HL-60 (cell line): Measurements from ENCODE around the gene GNRHR.

Experiments
- DNase-seq, 2 experiments: peaks; one replicate each; pipeline ENCODE4 v3.0.0-alpha.2; 2010 to 2020; ENCODE audit warnings: low read depth in 1 of 2, low spot score in 1 of 2
- H3K27ac ChIP-seq: fragments of 250-450 bp; sonication (Bioruptor Pico); replicated peaks from 2 replicates; pipeline ENCODE4 v1.5.1; 2020; ENCODE audit warnings: mild to moderate bottlenecking, moderate library complexity
- H3K27me3 ChIP-seq: fragments of 250-450 bp; sonication (Bioruptor Pico); 2 replicates; pipeline ENCODE4 v1.5.1; 2021; ENCODE audit warnings: mild to moderate bottlenecking, moderate library complexity; ENCODE audit not compliant: insufficient read depth, poor library complexity, severe bottlenecking
- H3K4me3 ChIP-seq: replicated peaks from 2 replicates; pipeline ENCODE4 v1.5.1; 2011; ENCODE audit warnings: mild to moderate bottlenecking, control low read depth, low read length; ENCODE audit not compliant: insufficient read depth
- GABPA ChIP-seq: IDR thresholded peaks from 2 replicates; pipeline ENCODE4 v1.6.1; 2012; ENCODE audit warnings: low read depth
- POLR2AphosphoS5 ChIP-seq: IDR thresholded peaks from 2 replicates; pipeline ENCODE4 v1.6.1; 2012; ENCODE audit warnings: low read depth
- SPI1 ChIP-seq: IDR thresholded peaks from 2 replicates; pipeline ENCODE4 v1.6.1; 2012; ENCODE audit warnings: low read depth, mild to moderate bottlenecking, borderline replicate concordance
- long read RNA-seq: library from polyadenylated mRNA; unstranded; transcript quantifications from one replicate; pipeline ENCODE4 v2.0.0, GENCODE V29; 2020
- TF ChIP-seq, protein P1 (sequence below): IDR thresholded peaks from 2 replicates; pipeline ENCODE4 v1.6.1; 2012; ENCODE audit warnings: low read depth; ENCODE audit not compliant: insufficient replicate concordance
- TF ChIP-seq, protein P2 (sequence below): IDR thresholded peaks from one replicate; pipeline ENCODE4 v1.5.1; 2011; ENCODE audit warnings: low read length, control low read depth, inconsistent platforms; ENCODE audit not compliant: insufficient read depth

Gene GNRHR
- long read RNA-seq: 0 reads

GRCh38 chr4:67754288-67754687, at the start of gene GNRHR:
Gene GNRHR (minus strand): TSS chr4:67754388. CDS start chr4:67754335, 53 bp downstream.
- Histone ChIP-seq H3K27me3 (no peaks in the 10 kb centered on the region), H3K27ac (no peak within 1 kb of the TSS), H3K4me3 (no peak within 1 kb of the TSS)
- TF ChIP-seq, protein P1, sequence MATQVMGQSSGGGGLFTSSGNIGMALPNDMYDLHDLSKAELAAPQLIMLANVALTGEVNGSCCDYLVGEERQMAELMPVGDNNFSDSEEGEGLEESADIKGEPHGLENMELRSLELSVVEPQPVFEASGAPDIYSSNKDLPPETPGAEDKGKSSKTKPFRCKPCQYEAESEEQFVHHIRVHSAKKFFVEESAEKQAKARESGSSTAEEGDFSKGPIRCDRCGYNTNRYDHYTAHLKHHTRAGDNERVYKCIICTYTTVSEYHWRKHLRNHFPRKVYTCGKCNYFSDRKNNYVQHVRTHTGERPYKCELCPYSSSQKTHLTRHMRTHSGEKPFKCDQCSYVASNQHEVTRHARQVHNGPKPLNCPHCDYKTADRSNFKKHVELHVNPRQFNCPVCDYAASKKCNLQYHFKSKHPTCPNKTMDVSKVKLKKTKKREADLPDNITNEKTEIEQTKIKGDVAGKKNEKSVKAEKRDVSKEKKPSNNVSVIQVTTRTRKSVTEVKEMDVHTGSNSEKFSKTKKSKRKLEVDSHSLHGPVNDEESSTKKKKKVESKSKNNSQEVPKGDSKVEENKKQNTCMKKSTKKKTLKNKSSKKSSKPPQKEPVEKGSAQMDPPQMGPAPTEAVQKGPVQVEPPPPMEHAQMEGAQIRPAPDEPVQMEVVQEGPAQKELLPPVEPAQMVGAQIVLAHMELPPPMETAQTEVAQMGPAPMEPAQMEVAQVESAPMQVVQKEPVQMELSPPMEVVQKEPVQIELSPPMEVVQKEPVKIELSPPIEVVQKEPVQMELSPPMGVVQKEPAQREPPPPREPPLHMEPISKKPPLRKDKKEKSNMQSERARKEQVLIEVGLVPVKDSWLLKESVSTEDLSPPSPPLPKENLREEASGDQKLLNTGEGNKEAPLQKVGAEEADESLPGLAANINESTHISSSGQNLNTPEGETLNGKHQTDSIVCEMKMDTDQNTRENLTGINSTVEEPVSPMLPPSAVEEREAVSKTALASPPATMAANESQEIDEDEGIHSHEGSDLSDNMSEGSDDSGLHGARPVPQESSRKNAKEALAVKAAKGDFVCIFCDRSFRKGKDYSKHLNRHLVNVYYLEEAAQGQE: no peak
- TF ChIP-seq GABPA (no peak), SPI1 (no peak), POLR2AphosphoS5 (no peak)
- TF ChIP-seq, protein P2, sequence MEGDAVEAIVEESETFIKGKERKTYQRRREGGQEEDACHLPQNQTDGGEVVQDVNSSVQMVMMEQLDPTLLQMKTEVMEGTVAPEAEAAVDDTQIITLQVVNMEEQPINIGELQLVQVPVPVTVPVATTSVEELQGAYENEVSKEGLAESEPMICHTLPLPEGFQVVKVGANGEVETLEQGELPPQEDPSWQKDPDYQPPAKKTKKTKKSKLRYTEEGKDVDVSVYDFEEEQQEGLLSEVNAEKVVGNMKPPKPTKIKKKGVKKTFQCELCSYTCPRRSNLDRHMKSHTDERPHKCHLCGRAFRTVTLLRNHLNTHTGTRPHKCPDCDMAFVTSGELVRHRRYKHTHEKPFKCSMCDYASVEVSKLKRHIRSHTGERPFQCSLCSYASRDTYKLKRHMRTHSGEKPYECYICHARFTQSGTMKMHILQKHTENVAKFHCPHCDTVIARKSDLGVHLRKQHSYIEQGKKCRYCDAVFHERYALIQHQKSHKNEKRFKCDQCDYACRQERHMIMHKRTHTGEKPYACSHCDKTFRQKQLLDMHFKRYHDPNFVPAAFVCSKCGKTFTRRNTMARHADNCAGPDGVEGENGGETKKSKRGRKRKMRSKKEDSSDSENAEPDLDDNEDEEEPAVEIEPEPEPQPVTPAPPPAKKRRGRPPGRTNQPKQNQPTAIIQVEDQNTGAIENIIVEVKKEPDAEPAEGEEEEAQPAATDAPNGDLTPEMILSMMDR: no peak
- DNase-seq: no peak

GRCh38 chr4:67796810-67797209, 42.6 kb upstream of the GNRHR start:
- no peak for TF ChIP-seq GABPA
- TF ChIP-seq, protein P1: no peak
- TF ChIP-seq, protein P2: no peak
- no peak overlapping the region for H3K27ac ChIP-seq
- no peaks in the 10 kb centered on the region for H3K27me3 ChIP-seq
- H3K4me3 ChIP-seq: no peak overlapping the region
- no peak for DNase-seq

- no peak for TF ChIP-seq SPI1
- TF ChIP-seq, protein P1: no peak
- TF ChIP-seq, protein P2: no peak
- no peak for TF ChIP-seq GABPA
- TF ChIP-seq POLR2AphosphoS5: no peak
- Histone ChIP-seq H3K27me3 (no peaks in the 10 kb centered on the region), H3K27ac (no peak overlapping the region), H3K4me3 (no peak overlapping the region)
- no peak for DNase-seq
These were observed 36.5 kb upstream of the GNRHR start for GRCh38 chr4:67790721-67791120.
